Mucosa of rectum (tissue), 2 donors: ENCODE results near the gene COL19A1.
A peak's percentile ranks its signal among the peaks of the same experiment; 100 is the strongest.
"Not testable (repeated sequence)": the region's sequence is repeated elsewhere in the genome, so short reads cannot be mapped to it uniquely, and the experiment has no call there.

Experiments used
- H3K27ac ChIP-seq, 2 donors: one replicate each; pipeline ENCODE4 v1.7.0; 2013; ENCODE audit warnings: inconsistent platforms in 2 of 2, low read depth in 2 of 2, low read length in 2 of 2
- H3K27me3 ChIP-seq, 2 donors: one replicate each; pipeline ENCODE4 v1.7.0; 2013; ENCODE audit warnings: low read length in 2 of 2; ENCODE audit not compliant: control insufficient read depth in 2 of 2, insufficient read depth in 2 of 2
- H3K36me3 ChIP-seq, 2 donors: one replicate each; pipeline ENCODE4 v1.7.0; 2013; ENCODE audit warnings: low read length in 2 of 2; ENCODE audit not compliant: control insufficient read depth in 2 of 2, insufficient read depth in 2 of 2
- H3K4me1 ChIP-seq, 2 donors: one replicate each; pipeline ENCODE4 v1.7.0; 2013; ENCODE audit warnings: low read length in 2 of 2, mild to moderate bottlenecking in 1 of 2; ENCODE audit not compliant: control insufficient read depth in 2 of 2, insufficient read depth in 2 of 2
- H3K4me3 ChIP-seq, 2 donors: one replicate each; pipeline ENCODE4 v1.7.0; 2013; ENCODE audit warnings: low read length in 2 of 2
- H3K9ac ChIP-seq, 2 donors: one replicate each; pipeline ENCODE4 v1.7.0; 2013; ENCODE audit warnings: low read length in 2 of 2, low read depth in 1 of 2, mild to moderate bottlenecking in 1 of 2
- H3K9me3 ChIP-seq, 2 donors: one replicate each; pipeline ENCODE4 v1.7.0; 2013; ENCODE audit warnings: low read length in 2 of 2; ENCODE audit not compliant: control insufficient read depth in 2 of 2
- donor health status: healthy.
- donor health status: Normal muscosa, but diverticular disease.

The COL19A1 gene

GRCh38 chr6:69866351-69866769 lies at the start of gene COL19A1:
Gene COL19A1 (plus strand): TSS chr6:69866556. CDS start chr6:69879568, 13,012 bp downstream.
- Histone ChIP-seq H3K9me3 (no peaks in the 10 kb centered on the region), H3K36me3 (no peaks in the 10 kb centered on the region), H3K9ac (peak within 1 kb of the TSS; percentile 24 to 35), H3K4me3 (peak within 1 kb of the TSS; percentile 60 to 76), H3K27me3 (peaks cover 13 to 29% of the 10 kb centered on the region in 2 donors), H3K27ac (peak within 1 kb of the TSS; percentile 14 to 49), H3K4me1 (peaks cover 7 to 8% of the 10 kb centered on the region in 2 donors)

GRCh38 chr6:69816569-69816968 lies 49.8 kb upstream of the COL19A1 start:
- Histone ChIP-seq H3K36me3 (no peaks in the 10 kb centered on the region), H3K27ac (no peak overlapping the region), H3K4me3 (peak overlapping the region in 1 of 2 donors; percentile 46), H3K4me1 (no peaks in the 10 kb centered on the region), H3K9ac (no peak overlapping the region), H3K27me3 (no peaks in the 10 kb centered on the region), H3K9me3 (no peaks in the 10 kb centered on the region)

- Histone ChIP-seq H3K4me1 (no peaks in the 10 kb centered on the region), H3K9me3 (no peaks in the 10 kb centered on the region), H3K9ac (no peak overlapping the region), H3K4me3 (no peak overlapping the region), H3K27me3 (no peaks in the 10 kb centered on the region), H3K36me3 (no peaks in the 10 kb centered on the region), H3K27ac (no peak overlapping the region)
Observed at GRCh38 chr6:69817358-69817757, 49.0 kb upstream of the COL19A1 start.

GRCh38 chr6:69818223-69818930 lies 48.0 kb upstream of the COL19A1 start:
- H3K27ac ChIP-seq = no peak overlapping the region
- no peak overlapping the region for H3K9ac ChIP-seq
- no peak overlapping the region for H3K4me3 ChIP-seq
- no peaks in the 10 kb centered on the region for H3K27me3 ChIP-seq
- H3K4me1 ChIP-seq = no peaks in the 10 kb centered on the region
- no peaks in the 10 kb centered on the region for H3K36me3 ChIP-seq
- no peaks in the 10 kb centered on the region for H3K9me3 ChIP-seq

GRCh38 chr6:69819138-69819537 lies 47.2 kb upstream of the COL19A1 start:
- Histone ChIP-seq H3K27me3 (no peaks in the 10 kb centered on the region), H3K4me3 (no peak overlapping the region), H3K27ac (no peak overlapping the region), H3K36me3 (no peaks in the 10 kb centered on the region), H3K9me3 (no peaks in the 10 kb centered on the region), H3K4me1 (no peaks in the 10 kb centered on the region), H3K9ac (no peak overlapping the region)

- Histone ChIP-seq H3K9ac (no peak overlapping the region), H3K27ac (no peak overlapping the region), H3K4me1 (no peaks in the 10 kb centered on the region), H3K9me3 (no peaks in the 10 kb centered on the region), H3K27me3 (no peaks in the 10 kb centered on the region), H3K36me3 (no peaks in the 10 kb centered on the region), H3K4me3 (no peak overlapping the region)
Observed at GRCh38 chr6:69820018-69820417, 46.3 kb upstream of the COL19A1 start.

GRCh38 chr6:69820438-69820837 lies 45.9 kb upstream of the COL19A1 start:
- H3K27me3 ChIP-seq = no peaks in the 10 kb centered on the region

GRCh38 chr6:69824355-69824754 lies 42.0 kb upstream of the COL19A1 start:
- H3K36me3 ChIP-seq, H3K27ac ChIP-seq, H3K27me3 ChIP-seq, H3K9me3 ChIP-seq, H3K4me3 ChIP-seq, H3K9ac ChIP-seq, H3K4me1 ChIP-seq: not testable (repeated sequence)

More at GRCh38 chr6:69820438-69820837, 45.9 kb upstream of the COL19A1 start:
- no peaks in the 10 kb centered on the region for H3K4me1 ChIP-seq
- H3K9ac ChIP-seq = no peak overlapping the region
- no peaks in the 10 kb centered on the region for H3K36me3 ChIP-seq
- no peak overlapping the region for H3K4me3 ChIP-seq
- H3K9me3 ChIP-seq = no peaks in the 10 kb centered on the region
- H3K27ac ChIP-seq = no peak overlapping the region

GRCh38 chr6:69825904-69826303 lies 40.5 kb upstream of the COL19A1 start:
- no peak overlapping the region for H3K27ac ChIP-seq
- H3K4me1 ChIP-seq = no peaks in the 10 kb centered on the region
- no peaks in the 10 kb centered on the region for H3K9me3 ChIP-seq
- H3K36me3 ChIP-seq = no peaks in the 10 kb centered on the region
- no peak overlapping the region for H3K9ac ChIP-seq
- H3K27me3 ChIP-seq = no peaks in the 10 kb centered on the region
- H3K4me3 ChIP-seq = no peak overlapping the region

- H3K4me3 ChIP-seq = no peak overlapping the region
- no peaks in the 10 kb centered on the region for H3K4me1 ChIP-seq
- no peaks in the 10 kb centered on the region for H3K27me3 ChIP-seq
- H3K9ac ChIP-seq = no peak overlapping the region
- no peaks in the 10 kb centered on the region for H3K9me3 ChIP-seq
- H3K27ac ChIP-seq = no peak overlapping the region
- no peaks in the 10 kb centered on the region for H3K36me3 ChIP-seq
Observed at GRCh38 chr6:69827276-69827893, 39.0 kb upstream of the COL19A1 start.
